Fibroblast of skin of scalp (primary cell): ENCODE measurements around the gene LRRC66. TPM values are rescaled to one million over a fixed set of nuclear protein-coding genes. Genes with fewer than 3 reads are reported as not detected.

ENCODE experiments used
- DNase-seq: peaks from one replicate; pipeline ENCODE4 v3.0.0-alpha.2; 2013
- polyA plus RNA-seq, 2 experiments: library from polyadenylated mRNA; unstranded; fragments of 120-200 nt; gene quantifications; one replicate each; pipeline ENCODE4 v1.2.1, GENCODE V29; 2013; ENCODE audit not compliant: insufficient read length in 2 of 2

Gene LRRC66, protein sequence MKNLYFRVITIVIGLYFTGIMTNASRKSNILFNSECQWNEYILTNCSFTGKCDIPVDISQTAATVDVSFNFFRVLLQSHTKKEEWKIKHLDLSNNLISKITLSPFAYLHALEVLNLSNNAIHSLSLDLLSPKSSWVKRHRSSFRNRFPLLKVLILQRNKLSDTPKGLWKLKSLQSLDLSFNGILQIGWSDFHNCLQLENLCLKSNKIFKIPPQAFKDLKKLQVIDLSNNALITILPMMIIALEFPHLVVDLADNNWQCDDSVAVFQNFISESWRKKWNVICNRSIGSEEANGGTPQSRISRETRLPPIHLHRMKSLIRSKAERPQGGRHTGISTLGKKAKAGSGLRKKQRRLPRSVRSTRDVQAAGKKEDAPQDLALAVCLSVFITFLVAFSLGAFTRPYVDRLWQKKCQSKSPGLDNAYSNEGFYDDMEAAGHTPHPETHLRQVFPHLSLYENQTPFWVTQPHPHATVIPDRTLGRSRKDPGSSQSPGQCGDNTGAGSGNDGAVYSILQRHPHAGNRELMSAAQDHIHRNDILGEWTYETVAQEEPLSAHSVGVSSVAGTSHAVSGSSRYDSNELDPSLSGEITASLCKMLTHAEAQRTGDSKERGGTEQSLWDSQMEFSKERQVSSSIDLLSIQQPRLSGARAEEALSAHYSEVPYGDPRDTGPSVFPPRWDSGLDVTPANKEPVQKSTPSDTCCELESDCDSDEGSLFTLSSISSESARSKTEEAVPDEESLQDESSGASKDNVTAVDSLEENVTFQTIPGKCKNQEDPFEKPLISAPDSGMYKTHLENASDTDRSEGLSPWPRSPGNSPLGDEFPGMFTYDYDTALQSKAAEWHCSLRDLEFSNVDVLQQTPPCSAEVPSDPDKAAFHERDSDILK
- polyA plus RNA-seq (2013, experiment 1 of 2; ENCODE audit: insufficient read length) = 0.16 TPM
- 0.12 TPM for polyA plus RNA-seq (2013, experiment 2 of 2; ENCODE audit: insufficient read length)

DNA sequence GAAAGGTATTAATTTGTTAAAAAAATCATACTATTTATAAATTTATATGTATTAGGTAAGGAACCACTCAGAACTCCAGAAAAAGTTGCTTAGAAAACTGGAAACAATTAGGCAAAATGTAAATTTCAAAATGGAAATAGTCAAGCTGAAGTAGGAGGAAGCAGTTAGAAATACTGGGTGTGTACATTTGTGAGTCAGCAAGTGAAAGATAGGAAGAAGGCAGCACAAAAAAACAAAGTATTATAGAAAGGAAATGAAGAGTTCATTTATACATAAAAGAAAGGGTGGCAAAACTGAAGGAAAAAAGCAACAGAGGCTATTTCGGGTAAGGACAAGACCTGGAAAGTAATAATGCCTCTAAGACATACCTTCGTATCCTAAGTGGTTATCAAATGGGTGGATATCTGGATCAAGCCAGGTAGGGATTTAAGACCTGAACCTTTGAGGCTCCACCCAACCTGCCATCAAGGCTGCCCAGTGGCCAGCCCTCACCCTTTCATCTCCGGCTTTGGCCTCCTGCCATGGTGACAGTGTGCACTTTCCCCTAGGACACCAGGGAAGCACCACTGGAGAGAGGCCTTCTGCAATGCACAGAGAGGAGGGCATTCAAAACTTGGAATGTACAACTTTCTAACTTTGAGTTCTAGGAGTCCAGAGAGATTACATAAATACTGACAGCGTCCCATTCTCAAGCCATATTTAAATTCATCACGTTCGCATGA lies at the start of gene LRRC66:
Gene LRRC66, minus strand, starts transcription at position 428 of the 722 bp plus-strand sequence. CDS start 2,750 bp downstream, outside the sequence.
- DNase-seq = no peak

DNA sequence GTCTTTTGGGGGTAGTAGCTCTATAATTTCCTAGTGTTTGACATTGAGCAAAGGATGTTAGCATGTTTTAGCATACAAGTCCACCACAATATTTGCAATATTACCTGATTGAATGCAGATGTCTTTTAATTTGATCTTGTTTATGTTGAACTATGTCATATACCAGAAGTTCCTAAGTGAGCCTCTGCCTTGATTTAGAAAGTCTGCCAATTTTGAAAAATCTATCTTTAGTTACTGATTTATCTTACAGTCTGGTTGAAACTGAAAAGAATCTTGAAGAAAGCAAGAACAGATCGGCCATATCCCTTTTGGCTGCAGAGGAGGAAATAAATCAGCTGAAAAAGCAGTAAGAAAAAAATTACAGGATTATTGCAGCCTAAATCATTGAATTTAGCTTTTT lies 49.4 kb upstream of the LRRC66 start:
- no peak for DNase-seq

DNA sequence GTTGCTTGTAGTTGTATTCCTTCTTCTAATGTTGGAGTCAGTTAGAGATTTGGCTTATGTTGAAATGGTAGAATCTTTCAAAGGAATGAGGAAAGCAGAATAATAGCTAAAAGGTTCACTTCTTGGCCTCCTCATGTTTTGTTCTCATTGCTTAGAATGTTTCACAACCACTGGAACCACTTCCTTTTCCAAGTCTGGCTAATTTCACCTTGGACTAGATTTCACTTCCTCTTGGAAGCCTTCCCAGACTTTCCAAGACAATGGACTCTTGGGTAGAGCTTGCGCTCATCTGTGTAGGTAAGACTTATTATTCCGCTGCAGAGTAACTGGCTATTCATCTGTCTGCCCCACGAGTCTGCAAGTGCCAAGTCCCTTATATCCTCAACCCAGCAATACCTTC lies 39.2 kb upstream of the LRRC66 start:
- no peak for DNase-seq

DNA sequence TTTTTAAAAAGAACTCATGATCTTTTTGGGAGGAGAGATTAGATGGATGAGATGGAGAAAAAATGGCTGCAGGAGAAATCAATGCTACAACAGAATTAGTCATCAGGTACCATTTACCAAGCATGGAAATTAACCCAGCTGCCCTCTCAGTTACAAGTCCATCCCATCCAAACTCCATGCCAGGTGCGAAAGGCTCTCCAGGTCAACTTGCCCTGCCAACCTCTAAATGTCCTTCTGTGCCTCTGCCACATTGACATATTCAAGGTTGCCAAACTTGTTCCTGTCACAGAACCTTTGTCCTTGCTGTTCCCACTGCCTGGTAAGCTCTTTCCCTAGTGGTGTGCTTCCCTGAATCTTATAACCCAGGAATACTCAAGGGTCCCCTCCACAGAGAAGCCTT lies 38.1 kb upstream of the LRRC66 start:
- no peak for DNase-seq

DNA sequence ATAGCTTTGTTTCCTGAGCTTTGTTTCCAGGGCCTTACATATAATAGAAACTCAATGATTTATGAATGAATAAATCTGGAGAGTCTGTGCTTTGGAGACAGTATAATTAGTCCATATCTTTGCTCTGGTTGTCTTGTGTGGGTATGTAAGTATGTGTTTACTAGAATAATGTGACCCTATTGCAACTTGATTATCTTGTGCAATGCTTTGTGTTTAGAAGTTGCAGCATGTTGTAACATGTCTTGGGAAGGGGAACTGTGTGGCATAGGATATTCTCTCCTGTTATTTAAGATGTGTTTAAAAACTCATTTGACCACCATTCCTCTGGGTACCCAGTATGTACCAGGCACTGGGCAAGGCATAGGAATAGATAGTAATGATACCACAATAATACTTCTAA lies 37.0 kb upstream of the LRRC66 start:
- DNase-seq = no peak

DNA sequence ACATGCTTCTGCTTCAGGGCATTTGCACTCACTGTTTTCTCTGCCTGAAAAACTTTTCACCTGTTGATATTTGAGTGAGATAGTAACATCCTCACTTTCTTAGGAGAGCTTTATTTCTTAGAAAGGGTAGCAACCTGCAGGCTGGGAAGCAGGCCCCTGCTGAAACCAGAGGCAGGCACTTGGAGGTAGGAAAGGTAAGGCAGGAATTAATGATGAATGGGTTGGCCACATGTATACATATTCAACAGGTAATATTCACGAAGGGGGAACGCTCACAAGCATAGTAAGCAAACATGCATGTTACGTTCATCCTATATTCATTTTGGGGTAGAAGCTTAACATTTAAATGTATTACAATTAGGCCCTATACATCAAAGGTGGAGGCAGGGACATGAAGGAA lies 34.1 kb upstream of the LRRC66 start:
- no peak for DNase-seq

DNA sequence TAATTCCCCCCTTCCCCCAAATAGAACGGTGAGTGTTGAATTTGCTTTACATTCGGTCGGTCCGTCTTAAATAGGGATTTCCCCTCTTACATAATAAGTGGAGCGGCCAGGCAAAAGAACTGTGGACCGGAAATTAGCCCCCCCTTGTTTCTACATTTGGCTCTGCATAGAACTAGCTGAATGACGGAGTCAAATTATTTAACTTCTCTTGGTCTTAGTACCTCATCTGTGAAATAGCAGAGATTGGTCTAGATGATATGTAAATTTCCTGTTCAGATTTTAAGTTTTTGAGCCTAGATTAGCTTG lies 32.3 kb upstream of the LRRC66 start:
- DNase-seq = no peak

DNA sequence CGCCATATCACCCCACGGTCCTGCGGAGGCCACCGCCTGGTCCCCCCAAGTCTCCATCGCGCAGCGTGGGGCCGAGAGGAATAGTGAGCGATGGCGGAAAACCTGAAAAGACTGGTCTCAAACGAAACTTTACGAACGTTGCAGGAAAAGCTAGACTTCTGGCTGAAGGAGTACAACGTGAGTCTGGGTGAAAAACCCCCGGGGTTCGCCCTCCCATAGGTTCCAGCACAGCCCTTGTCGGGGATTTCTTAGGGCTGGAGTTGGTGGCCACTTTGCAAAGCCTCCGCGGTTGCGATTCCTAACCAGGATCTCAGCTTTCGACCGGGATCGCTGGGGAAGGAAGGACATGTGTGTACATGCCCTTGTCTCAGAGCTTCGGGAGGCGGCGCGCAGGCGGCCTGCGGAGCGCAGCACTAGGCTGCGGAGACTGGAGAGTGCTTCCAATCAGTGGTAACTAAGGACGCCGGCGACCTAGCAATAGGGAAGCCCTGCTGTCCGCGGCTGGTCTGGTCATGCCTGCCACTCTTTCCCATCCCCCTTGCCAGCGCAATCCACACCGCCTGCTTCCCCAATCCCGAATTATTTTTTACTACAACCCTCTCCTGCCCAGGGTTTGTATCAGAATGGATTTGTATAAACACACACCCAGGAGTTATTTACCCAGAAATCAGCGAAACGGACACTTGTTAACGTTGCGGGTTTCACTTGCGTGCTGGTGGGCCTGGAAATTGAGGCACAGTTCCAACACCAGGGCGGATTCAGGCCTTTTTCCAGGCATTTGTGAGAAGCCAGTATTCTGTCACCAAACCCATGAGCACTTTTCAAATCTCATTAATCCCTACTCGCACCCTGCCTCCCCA lies 31.7 kb upstream of the LRRC66 start:
- DNase-seq = peak; percentile 84

DNA sequence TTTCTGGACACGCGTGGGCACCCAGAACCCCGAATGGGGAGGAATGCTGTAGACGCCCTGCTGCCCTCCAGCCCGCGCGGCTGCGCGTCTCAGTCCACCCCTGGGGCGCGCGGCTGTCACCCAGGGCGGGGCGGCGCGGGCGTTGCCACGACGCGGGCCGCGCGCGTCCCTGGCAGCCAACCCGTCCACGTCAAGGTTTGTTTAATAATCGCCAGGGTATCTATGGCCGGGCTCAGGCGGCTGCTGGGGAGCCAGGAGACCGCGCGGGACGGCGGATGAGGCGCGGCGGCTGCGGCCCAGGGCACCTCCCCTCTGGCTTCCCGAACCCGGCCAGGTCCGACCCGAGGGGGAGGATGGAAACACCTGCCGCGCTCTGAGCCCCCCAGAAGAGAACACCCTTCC lies 31.1 kb upstream of the LRRC66 start, which contains the start of gene SPATA18:
Gene SPATA18, plus strand, starts transcription at position 92 of the 402 bp plus-strand sequence. CDS start 401 bp downstream, outside the sequence.
- peak; percentile 17 for DNase-seq

DNA sequence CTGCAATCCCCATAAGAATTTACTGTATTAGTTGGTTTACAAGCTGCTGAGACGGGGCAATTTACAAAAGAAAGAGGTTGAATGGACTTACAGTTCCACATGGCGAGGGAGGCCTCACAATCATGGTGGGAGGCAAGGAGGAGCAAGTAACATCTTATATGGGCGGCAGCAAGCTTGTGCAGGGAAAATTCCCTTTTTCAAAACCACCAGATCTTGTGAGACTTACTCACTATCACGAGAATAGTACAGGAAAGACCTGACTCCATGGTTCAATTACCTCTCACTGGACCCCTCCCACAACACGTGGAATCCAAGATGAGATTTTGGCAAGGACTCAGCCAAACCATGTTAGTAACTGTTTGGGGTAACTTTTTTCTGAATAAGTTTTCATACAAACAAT lies 29.1 kb upstream of the LRRC66 start:
- DNase-seq = no peak

DNA sequence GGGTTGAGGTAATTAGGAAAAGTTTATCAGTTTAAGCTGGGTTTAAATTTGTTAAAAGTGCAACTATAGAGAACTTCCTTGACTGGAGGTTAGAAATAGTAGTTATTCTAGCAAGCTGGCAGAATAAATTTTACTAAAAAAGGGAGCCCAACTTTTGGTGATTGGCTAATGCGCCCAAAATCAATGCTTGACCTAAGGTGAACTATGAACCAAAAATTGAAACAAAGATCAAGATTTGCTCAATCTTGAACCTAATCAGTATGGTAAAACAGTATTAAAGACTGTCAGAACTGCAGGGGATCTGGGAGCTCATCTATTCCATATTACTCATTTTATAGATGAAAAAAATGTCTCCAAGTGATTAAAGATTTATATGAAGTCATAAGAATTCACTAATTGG lies 24.9 kb upstream of the LRRC66 start:
- DNase-seq = no peak

DNA sequence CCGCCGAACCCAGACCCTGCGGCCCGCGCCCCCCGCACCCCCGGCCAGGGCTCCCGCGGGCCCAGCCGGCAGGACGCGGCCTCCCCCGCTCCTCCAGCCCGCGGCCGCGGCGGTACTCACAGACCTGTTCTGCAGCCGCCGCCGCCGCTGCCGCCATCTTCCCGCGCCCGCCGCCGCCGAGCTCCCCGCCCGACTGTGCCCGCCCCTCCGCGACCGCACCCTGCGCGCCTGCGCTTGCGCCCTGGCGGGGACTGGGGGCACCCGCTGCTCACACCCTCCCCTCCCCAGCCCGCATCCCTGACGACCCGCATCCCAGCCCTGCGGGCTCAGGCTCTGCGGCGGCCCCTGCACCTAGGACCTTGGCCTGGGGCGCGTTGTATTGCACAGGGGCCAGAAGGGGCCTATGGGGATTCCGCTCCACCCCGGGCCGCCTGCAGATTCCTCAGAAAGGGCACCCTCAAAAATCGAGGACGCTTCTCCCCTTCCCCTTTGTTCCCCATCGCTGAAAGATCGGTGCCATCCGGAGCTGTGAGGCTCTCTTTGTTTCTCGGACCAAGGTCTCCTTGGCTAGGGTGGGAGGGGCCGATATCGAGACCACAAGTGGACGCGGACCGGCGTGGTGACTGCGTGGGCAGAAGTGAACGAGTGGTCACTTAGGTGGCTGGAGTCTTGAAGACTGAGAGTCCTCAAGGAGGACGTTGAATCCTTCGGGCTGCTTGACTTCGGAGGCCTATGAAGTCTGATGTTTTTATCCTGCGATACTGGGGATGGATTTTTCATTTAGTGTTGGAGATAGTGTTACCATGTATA lies 18.1 kb upstream of the LRRC66 start, which contains the start of gene SGCB:
Gene SGCB, minus strand, starts transcription at position 197 of the 810 bp plus-strand sequence. Its CDS starts 40 bp downstream, at position 157.
- peak; percentile 69 for DNase-seq

DNA sequence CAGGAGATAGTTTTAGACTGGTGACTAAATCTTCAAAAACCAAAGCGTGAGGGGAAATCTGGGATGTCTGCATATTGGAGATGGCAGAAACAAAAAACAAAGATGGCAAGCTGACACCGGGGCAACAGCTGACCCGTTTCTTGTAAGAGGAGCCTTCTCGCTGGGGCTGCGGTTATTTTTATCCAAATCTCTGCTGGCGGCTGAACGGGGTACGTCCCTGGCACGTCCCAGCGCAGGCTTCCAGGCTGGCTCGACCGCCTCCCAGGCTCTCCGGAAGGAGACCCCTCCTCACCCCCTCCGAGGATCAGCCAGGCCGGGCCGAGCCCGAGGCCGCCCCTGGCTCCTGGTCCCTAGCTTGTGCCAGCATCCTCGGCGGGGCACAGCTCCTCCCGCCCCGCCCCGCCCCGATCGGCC lies 17.5 kb upstream of the LRRC66 start:
- peak; percentile 28 for DNase-seq

DNA sequence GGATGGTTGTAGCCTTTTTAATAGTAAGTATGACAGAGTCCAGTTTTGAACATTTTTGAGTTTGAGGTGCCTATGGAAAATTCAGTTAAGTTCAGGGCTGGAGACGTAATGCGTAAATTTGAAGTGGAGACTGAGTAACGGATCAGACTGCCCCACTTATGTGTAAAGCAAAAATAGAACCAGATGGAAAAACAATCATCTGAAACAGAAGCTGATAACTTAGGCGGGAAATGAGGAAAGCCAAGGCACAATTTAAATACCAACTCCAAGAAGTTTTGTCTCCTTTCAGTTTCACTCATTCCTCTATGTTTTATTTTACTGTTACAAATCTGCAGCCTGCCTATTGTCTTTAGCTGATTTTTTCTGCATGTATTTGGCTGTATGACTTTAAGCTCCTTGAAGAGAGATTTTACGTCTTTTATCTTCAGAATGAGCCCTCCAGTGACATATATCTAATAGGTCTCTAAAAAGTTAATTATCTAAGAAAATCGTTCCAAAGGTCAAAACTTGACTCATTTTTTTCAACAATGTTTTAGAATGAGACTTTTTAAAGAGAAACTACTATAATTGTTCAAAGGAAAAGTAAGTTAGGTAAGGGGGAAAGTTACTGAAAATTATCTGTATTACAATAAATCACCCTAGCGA lies 16.8 kb upstream of the LRRC66 start:
- no peak for DNase-seq

DNA sequence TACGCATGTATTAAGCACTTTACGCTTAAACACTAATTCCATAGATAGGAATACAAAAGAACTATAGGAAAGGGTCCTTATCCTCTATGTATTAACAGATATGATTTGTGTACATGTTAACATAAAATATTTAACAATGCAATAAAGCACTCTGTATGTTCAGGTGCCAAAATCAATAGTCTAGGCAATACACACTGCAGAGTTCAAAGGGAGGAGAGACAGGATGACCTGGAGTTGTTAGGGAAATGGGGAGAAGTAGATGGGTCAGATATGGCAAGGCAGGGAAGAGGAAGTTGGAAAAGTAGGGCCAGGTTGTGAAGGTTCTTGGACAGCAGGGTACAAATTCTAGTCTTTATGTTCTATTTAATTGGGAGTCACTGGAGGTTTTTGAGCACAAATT lies 15.0 kb upstream of the LRRC66 start:
- no peak for DNase-seq

DNA sequence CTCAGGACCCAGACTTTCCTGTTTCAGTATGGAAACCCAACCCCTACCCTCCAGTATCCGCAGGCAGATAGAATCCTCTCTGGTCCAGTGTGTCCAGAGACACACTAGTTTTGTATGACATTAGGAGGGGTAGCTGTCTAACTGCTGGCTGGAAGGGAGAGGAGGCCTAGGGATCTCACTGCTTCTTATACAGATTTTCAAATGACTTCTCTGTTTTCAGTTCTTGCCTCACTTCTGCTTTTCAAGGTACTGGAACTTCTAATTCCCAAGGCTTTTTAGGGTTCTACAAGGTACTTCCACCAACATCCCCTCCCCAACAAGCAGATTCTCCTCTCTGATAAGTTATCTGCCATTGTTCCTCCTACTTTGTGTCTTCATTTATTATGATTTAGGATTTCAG lies 11.8 kb upstream of the LRRC66 start:
- DNase-seq = no peak

DNA sequence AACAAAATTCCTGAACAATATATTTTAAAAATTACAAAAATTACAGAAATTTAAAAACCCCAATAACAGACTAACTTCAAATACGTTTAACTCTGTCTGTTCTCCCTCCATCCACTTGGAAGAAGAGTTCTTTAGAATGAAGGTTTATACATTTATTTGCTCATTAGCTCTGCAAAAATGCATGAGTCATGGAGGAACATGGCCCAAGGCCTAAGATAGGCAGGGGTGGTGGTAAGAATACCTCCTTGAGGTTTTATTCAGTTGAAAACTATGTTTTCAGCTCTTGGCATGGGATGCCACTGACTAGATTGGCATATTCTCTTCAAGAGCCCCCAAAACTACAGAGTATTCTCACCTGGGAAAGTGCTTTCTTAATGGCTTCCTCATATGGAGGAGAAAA lies 8.8 kb upstream of the LRRC66 start:
- peak; percentile 72 for DNase-seq

DNA sequence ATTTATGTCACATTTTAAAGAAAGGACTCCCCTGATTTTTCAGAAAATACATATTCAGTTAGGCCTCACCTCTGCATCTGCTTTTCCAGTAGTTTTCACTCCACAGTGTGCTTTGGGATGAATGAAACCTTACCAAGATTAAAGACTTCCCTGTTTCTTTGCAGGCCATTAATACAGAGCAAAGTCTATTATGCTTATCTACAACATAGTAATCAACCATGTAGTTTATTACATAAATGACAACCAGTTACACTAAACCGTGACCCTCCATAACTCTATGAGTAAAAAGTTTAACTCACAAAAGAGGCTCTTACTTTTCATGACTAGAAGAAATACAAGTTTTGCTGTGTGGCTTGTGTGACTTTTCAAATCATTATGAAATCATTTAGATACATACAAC lies 2.3 kb downstream of the LRRC66 start:
- DNase-seq = no peak

DNA sequence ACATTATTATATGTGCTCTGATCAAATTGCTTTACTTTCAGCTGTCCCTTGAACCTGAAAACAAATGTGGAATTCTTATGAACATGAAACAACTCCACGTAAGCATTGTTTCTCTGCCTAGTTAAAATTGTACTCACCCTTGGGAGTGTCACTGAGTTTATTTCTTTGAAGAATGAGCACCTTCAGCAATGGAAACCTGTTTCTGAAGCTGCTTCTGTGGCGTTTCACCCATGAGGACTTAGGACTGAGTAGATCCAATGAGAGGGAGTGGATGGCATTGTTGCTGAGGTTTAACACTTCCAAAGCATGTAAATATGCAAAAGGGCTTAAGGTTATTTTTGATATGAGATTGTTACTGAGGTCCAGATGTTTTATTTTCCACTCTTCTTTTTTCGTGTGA lies 3.2 kb downstream of the LRRC66 start:
- no peak for DNase-seq

DNA sequence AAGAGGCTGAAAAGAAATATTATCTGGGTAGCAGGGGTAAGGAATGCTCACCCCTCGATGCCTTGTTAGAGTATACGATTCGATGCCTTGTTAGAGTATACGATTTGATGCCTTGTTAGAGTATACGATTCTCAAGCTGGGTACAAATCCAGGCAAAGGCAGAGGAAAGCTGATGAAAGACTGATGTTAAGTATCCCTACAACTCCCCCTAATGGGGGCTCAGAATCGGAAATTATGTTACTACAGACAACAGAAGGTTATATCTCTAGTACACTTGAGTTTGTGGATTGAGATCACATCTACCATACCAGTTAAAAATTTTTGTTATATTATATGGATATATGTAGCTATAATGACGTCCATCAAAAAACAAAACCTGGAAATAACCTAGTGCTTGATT lies 4.8 kb downstream of the LRRC66 start:
- peak; percentile 25 for DNase-seq
